Thyroid gland (tissue), 4 donors: ENCODE measurements around the gene EPHA8.

Source experiments
- POLR2A ChIP-seq, 2 donors: fragments of 450-650 bp; IDR thresholded peaks; one replicate each; pipeline ENCODE4 v1.6.1; 2017; ENCODE audit warnings: antibody characterized with exemption in 2 of 2, mild to moderate bottlenecking in 2 of 2, moderate library complexity in 1 of 2
- TF ChIP-seq, protein P1 (sequence below), 6 experiments: fragments of 200-600 bp in 3 of 6; fragments of 450-650 bp in 3 of 6; sonication (generic) in 3 of 6; IDR thresholded peaks; one replicate each; pipeline ENCODE4 v1.5.1; 2016 to 2019; ENCODE audit warnings: antibody characterized with exemption in 6 of 6, mild to moderate bottlenecking in 2 of 6, inconsistent platforms in 1 of 6, moderate library complexity in 1 of 6

DNA sequence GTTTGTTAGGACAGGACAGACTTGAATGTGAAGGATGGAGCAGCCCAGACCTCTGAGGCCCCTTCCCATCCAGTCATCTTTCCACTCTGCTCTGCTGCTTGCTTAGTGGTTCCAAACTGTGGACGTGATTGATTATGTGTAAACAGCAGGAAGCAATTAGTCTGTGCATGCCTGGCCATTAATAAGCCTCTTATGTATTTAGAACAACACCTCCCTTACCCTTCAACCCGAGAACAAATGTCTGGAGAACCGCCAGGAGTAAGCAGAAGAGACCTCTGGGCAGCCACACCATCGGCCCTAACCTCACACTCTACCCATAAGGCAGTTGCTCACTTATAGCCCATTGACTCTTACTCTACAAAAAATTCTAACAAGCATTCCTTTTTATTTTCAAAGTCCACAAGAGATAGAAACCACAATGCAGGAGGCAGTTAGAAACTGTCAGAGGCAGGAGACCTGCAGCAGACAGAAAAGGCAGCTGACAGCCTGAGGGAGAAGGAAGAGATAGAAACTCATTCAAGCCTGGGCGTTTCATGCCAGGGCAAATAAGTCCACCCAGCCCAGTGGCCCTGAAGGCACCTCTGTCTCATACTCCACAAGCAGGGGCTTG is 5.8 kb upstream of the EPHA8 start:
- no peak for TF ChIP-seq POLR2A (IDR thresholded peaks at IDR 0.05)
- TF ChIP-seq, protein P1, sequence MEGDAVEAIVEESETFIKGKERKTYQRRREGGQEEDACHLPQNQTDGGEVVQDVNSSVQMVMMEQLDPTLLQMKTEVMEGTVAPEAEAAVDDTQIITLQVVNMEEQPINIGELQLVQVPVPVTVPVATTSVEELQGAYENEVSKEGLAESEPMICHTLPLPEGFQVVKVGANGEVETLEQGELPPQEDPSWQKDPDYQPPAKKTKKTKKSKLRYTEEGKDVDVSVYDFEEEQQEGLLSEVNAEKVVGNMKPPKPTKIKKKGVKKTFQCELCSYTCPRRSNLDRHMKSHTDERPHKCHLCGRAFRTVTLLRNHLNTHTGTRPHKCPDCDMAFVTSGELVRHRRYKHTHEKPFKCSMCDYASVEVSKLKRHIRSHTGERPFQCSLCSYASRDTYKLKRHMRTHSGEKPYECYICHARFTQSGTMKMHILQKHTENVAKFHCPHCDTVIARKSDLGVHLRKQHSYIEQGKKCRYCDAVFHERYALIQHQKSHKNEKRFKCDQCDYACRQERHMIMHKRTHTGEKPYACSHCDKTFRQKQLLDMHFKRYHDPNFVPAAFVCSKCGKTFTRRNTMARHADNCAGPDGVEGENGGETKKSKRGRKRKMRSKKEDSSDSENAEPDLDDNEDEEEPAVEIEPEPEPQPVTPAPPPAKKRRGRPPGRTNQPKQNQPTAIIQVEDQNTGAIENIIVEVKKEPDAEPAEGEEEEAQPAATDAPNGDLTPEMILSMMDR (IDR thresholded peaks at IDR 0.05), result no peak
